Lung (tissue), 12 donors: ENCODE data around the gene HK2. TPM values are rescaled to one million over a fixed set of nuclear protein-coding genes. Genes with fewer than 3 reads are reported as not detected.

Experiments used
- ATAC-seq: fragments of 200-7000 bp; cut with Tn5 transposase; one replicate; pipeline ENCODE4 v1.9.1; 2020; ENCODE audit warnings: moderate number of reproducible peaks; ENCODE audit not compliant: insufficient read depth, low FRiP score
- DNase-seq, 3 donors: peaks; one replicate each; pipeline ENCODE4 v3.0.0-alpha.2; 2013 to 2017
- H3K27ac ChIP-seq, 2 donors: one replicate each; pipeline ENCODE4 v1.5.1; 2013; ENCODE audit warnings: mild to moderate bottlenecking in 2 of 2, moderate library complexity in 2 of 2, control low read depth in 1 of 2, inconsistent platforms in 1 of 2, low read depth in 1 of 2, low read length in 1 of 2
- H3K27me3 ChIP-seq, 3 donors: one replicate each; pipeline ENCODE4 v1.5.1; 2013; ENCODE audit warnings: low read length in 2 of 3; ENCODE audit not compliant: control insufficient read depth in 3 of 3, insufficient read depth in 3 of 3
- H3K36me3 ChIP-seq, 4 donors: one replicate each; pipeline ENCODE4 v1.5.1; 2013; ENCODE audit warnings: low read length in 4 of 4, mild to moderate bottlenecking in 1 of 4, moderate library complexity in 1 of 4; ENCODE audit not compliant: control insufficient read depth in 4 of 4, insufficient read depth in 4 of 4
- H3K4me1 ChIP-seq, 5 donors: one replicate each; pipeline ENCODE4 v1.5.1; 2013; ENCODE audit warnings: low read length in 5 of 5, mild to moderate bottlenecking in 2 of 5, moderate library complexity in 1 of 5; ENCODE audit not compliant: control insufficient read depth in 5 of 5, insufficient read depth in 5 of 5
- H3K4me3 ChIP-seq: one replicate; pipeline ENCODE4 v1.5.1; 2013; ENCODE audit warnings: mild to moderate bottlenecking, control low read depth, moderate library complexity
- H3K9ac ChIP-seq, 2 donors: one replicate each; pipeline ENCODE4 v1.5.1; 2013; ENCODE audit warnings: low read length in 2 of 2, control low read depth in 1 of 2; ENCODE audit not compliant: insufficient read depth in 1 of 2
- H3K9me3 ChIP-seq, 4 donors: one replicate each; pipeline ENCODE4 v1.5.1; 2013; ENCODE audit warnings: low read length in 3 of 4, mild to moderate bottlenecking in 1 of 4, moderate library complexity in 1 of 4; ENCODE audit not compliant: control insufficient read depth in 4 of 4, insufficient read depth in 3 of 4
- WGBS, 2 donors: extraction: QIAGEN DNeasy Blood & Tissue Kit; methylation state at CpG; one replicate each; pipeline ENCODE4 v1.1.7; 2013; 5-methylcytosine and 5-hydroxymethylcytosine counted together
- polyA plus RNA-seq, 2 donors: library from polyadenylated mRNA; stranded (reverse); fragments of 200-250 nt; gene quantifications; one replicate each; pipeline ENCODE4 v1.2.1, GENCODE V29; 2013
- total RNA-seq, 2 donors: library from RNA; depleted of rRNA in 1 of 2; stranded (reverse); fragments of >200 nt in 1 of 2; gene quantifications; one replicate each; pipeline ENCODE4 v1.2.1, GENCODE V29; 2014 to 2021
- TF ChIP-seq, protein P1 (sequence below): IDR thresholded peaks from 2 replicates; pipeline ENCODE4 v1.5.1; 2012; ENCODE audit warnings: mild to moderate bottlenecking; ENCODE audit errors: control extremely low read depth, extremely low read depth
- donor health status: control.
- donor health status: control.
- donor health status: Bipolar disorder and iron deficiency.
- donor health status: healthy.
- donor health status: DM: yes; HTN: yes; CAD: no.

Gene HK2
- total and polyA plus RNA-seq, 4 donors = 13.6 to 43.1 (median 20.8) TPM

DNA sequence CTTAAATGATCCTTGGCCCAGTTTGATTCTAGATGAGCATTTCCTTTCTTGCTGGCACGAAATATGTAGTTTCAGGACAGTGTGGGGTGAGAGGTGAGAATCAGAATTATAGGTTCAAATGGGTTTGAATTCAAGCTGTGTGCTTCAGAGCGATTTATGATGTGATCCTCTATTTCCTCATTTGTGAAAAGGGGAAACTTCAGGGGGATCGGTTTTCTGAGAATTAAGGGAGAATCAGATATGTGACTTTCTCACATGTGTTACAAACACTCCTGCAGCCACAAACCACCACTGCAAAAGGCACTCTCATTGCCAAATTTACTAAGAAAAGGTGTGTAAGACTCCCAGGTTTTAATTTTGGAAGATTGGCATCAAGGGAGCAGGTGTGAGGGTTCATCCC, 24.4 kb downstream of the HK2 start:
- DNase-seq = no peak
- Histone ChIP-seq H3K27me3 (peaks cover 0 to 33% (median 0%) of the 10 kb centered on the region in 3 donors), H3K4me1 (peaks cover 0 to 9% (median 5%) of the 10 kb centered on the region in 5 donors), H3K4me3 (no peak overlapping the region), H3K9me3 (no peaks in the 10 kb centered on the region), H3K36me3 (peaks cover 0 to 8% (median 2%) of the 10 kb centered on the region in 4 donors), H3K27ac (no peak overlapping the region), H3K9ac (no peak overlapping the region)
- 34 to 65% methylated on average over 3 of the region's 3 CpGs for WGBS, 2 donors
- ATAC-seq = no peak
- TF ChIP-seq, protein P1, sequence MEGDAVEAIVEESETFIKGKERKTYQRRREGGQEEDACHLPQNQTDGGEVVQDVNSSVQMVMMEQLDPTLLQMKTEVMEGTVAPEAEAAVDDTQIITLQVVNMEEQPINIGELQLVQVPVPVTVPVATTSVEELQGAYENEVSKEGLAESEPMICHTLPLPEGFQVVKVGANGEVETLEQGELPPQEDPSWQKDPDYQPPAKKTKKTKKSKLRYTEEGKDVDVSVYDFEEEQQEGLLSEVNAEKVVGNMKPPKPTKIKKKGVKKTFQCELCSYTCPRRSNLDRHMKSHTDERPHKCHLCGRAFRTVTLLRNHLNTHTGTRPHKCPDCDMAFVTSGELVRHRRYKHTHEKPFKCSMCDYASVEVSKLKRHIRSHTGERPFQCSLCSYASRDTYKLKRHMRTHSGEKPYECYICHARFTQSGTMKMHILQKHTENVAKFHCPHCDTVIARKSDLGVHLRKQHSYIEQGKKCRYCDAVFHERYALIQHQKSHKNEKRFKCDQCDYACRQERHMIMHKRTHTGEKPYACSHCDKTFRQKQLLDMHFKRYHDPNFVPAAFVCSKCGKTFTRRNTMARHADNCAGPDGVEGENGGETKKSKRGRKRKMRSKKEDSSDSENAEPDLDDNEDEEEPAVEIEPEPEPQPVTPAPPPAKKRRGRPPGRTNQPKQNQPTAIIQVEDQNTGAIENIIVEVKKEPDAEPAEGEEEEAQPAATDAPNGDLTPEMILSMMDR = no peak

DNA sequence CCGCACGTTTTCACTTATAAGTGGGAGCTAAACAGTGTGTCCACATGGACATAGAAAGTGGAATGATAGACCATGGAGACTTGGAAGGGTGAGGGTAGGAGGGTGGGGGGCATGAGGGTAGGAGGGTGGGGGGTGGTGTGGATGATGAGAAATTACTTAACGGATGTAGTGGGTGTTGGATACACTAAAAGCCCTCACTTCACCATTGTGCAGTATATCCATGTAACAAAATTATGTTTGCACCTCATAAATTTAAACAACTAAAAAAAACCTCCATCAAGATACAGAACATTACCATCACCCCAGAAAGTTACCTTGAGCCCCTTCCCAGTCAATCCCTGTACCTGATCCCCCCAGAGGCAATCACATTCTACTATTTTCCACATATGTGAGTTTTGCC, 26.2 kb downstream of the HK2 start:
- Histone ChIP-seq H3K9me3 (no peaks in the 10 kb centered on the region), H3K27me3 (peaks cover 0 to 42% (median 0%) of the 10 kb centered on the region in 3 donors), H3K9ac (no peak overlapping the region), H3K4me1 (peaks cover 0 to 17% (median 5%) of the 10 kb centered on the region in 5 donors), H3K27ac (no peak overlapping the region), H3K4me3 (no peak overlapping the region), H3K36me3 (peaks cover 0 to 3% (median under 1%) of the 10 kb centered on the region in 4 donors)
- ATAC-seq (no peak), DNase-seq (no peak)
- 92 to 99% methylated on average over 3 of the region's 3 CpGs for WGBS, 2 donors
- TF ChIP-seq, protein P1 = no peak

GRCh38 chr2:74860521-74860920, 26.6 kb downstream of the HK2 start:
- Histone ChIP-seq H3K36me3 (peaks cover 0 to 3% (median under 1%) of the 10 kb centered on the region in 4 donors), H3K27ac (no peak overlapping the region), H3K9ac (no peak overlapping the region), H3K4me3 (no peak overlapping the region), H3K4me1 (peaks cover 0 to 20% (median 5%) of the 10 kb centered on the region in 5 donors), H3K9me3 (no peaks in the 10 kb centered on the region), H3K27me3 (peaks cover 0 to 46% (median 0%) of the 10 kb centered on the region in 3 donors)
- ATAC-seq (no peak), DNase-seq (peak in 2 of 3 donors; percentile 55 to 66)
- TF ChIP-seq, protein P1 = no peak
- WGBS, 2 donors = 40 to 45% methylated on average over 3 of the region's 3 CpGs

DNA sequence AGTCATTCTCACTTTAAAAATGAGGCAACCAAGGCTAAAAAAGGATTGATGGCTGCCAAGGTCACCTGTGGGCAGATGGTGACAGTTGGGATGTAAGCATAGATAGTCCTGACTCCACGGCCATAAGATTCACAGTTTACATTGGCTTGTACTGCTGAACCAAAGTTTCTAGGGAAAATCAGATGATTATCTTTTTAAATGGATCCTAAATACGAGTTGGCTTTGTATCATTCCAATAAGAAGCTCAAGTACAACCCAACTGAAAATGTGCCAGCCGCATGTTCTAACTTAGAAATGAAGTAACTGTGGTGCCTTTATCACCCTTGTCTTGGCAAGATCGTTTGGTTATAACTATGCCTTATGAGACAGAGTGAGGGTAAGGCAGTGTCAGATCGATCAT, 27.6 kb downstream of the HK2 start:
- TF ChIP-seq, protein P1 = no peak
- peak in 1 of 3 donors; percentile 12 for DNase-seq
- Histone ChIP-seq H3K27ac (no peak overlapping the region), H3K9ac (no peak overlapping the region), H3K4me3 (no peak overlapping the region), H3K9me3 (no peaks in the 10 kb centered on the region), H3K27me3 (peaks cover 0 to 50% (median 0%) of the 10 kb centered on the region in 3 donors), H3K4me1 (peaks cover under 1 to 25% (median 5%) of the 10 kb centered on the region in 5 donors), H3K36me3 (no peaks in the 10 kb centered on the region)
- ATAC-seq = no peak
- WGBS, 2 donors = 91 to 95% methylated on average over 5 of the region's 5 CpGs
